Activated T-cell treated with anti-CD3 and anti-CD28 coated beads, Interleukin-2, amount 50 U/mL, for 72 hours (primary cell): ENCODE measurements around the gene MAP3K3. TPM values are rescaled to one million over a fixed set of nuclear protein-coding genes. Genes with fewer than 3 reads are reported as not detected.

Experiments
- ATAC-seq, 2 donors: fragments of 150-1000 bp; cut with Tn5 transposase; replicated peaks in 1 of 2; 2 replicates each; pipeline ENCODE4 v1.10.0; 2021; ENCODE audit warnings: moderate library complexity in 2 of 2, mild to moderate bottlenecking in 1 of 2
- DNase-seq, 2 donors: peaks; one replicate each; pipeline ENCODE4 v3.0.0; 2021 to 2022; ENCODE audit warnings: mixed read lengths in 1 of 2
- H3K27ac Mint-ChIP-seq: one replicate; pipeline ENCODE4 v1.8.0; 2022; ENCODE audit warnings: mild to moderate bottlenecking, moderate library complexity, mixed read lengths
- H3K27me3 Mint-ChIP-seq: one replicate; pipeline ENCODE4 v1.8.0; 2022; ENCODE audit warnings: low read depth, mixed read lengths
- H3K36me3 Mint-ChIP-seq, 2 donors: one replicate each; pipeline ENCODE4 v1.8.0; 2022; ENCODE audit warnings: mixed read lengths in 2 of 2, mild to moderate bottlenecking in 1 of 2; ENCODE audit not compliant: insufficient read depth in 2 of 2
- H3K4me1 Mint-ChIP-seq: one replicate; pipeline ENCODE4 v1.8.0; 2022; ENCODE audit warnings: low read depth, mixed read lengths
- H3K4me3 Mint-ChIP-seq, 2 donors: one replicate each; pipeline ENCODE4 v1.8.0; 2022; ENCODE audit warnings: mild to moderate bottlenecking in 2 of 2, mixed read lengths in 2 of 2, moderate library complexity in 2 of 2
- H3K9me3 Mint-ChIP-seq, 2 donors: one replicate each; pipeline ENCODE4 v1.8.0; 2022; ENCODE audit warnings: mixed read lengths in 2 of 2
- total RNA-seq, 2 donors: library from RNA; stranded (reverse); gene quantifications; one replicate each; pipeline ENCODE4 v1.2.3, GENCODE V29; 2022

The MAP3K3 gene
- 10 to 100 TPM; 34.9 to 46.8 TPM for total RNA-seq

- Mint-ChIP-seq H3K9me3 (no peaks in the 10 kb centered on the region), H3K4me3 (peak within 1 kb of the TSS; percentile 98 to 99), H3K27me3 (no peaks in the 10 kb centered on the region), H3K27ac (peak within 1 kb of the TSS; percentile 92), H3K36me3 (peaks cover 2% of the 10 kb centered on the region in 2 donors), H3K4me1 (peaks cover 45% of the 10 kb centered on the region)
- DNase-seq (peak; percentile 95 to 98), ATAC-seq (peak; percentile 89 to 90)
Measured at GRCh38 chr17:63621684-63622573, at the start of gene MAP3K3. MAP3K3 (plus strand) TSS chr17:63622417; CDS start chr17:63622760, 343 bp downstream.

- H3K27ac Mint-ChIP-seq = no peak overlapping the region
- H3K9me3 Mint-ChIP-seq = no peaks in the 10 kb centered on the region
- no peaks in the 10 kb centered on the region for H3K27me3 Mint-ChIP-seq
- H3K4me1 Mint-ChIP-seq = peaks cover 37% of the 10 kb centered on the region
- no peak overlapping the region for H3K4me3 Mint-ChIP-seq
- ATAC-seq (no peak), DNase-seq (no peak)
- peaks cover 3 to 6% of the 10 kb centered on the region in 2 donors for H3K36me3 Mint-ChIP-seq
Measured at GRCh38 chr17:63573634-63574033, 48.6 kb upstream of the MAP3K3 start.

- no peak overlapping the region for H3K4me3 Mint-ChIP-seq
- no peak overlapping the region for H3K27ac Mint-ChIP-seq
- H3K9me3 Mint-ChIP-seq = no peaks in the 10 kb centered on the region
- H3K4me1 Mint-ChIP-seq = peaks cover 23% of the 10 kb centered on the region
- no peak for ATAC-seq
- H3K36me3 Mint-ChIP-seq = peaks cover 5 to 15% of the 10 kb centered on the region in 2 donors
- no peak for DNase-seq
- H3K27me3 Mint-ChIP-seq = no peaks in the 10 kb centered on the region
Measured at GRCh38 chr17:63578027-63578768, 44.0 kb upstream of the MAP3K3 start.

GRCh38 chr17:63578769-63579111 is 43.5 kb upstream of the MAP3K3 start:
- ATAC-seq = no peak
- Mint-ChIP-seq H3K36me3 (peaks cover 5 to 14% of the 10 kb centered on the region in 2 donors), H3K27ac (no peak overlapping the region), H3K4me3 (no peak overlapping the region), H3K27me3 (no peaks in the 10 kb centered on the region), H3K9me3 (no peaks in the 10 kb centered on the region), H3K4me1 (peaks cover 23% of the 10 kb centered on the region)
- no peak for DNase-seq

GRCh38 chr17:63579633-63580032 is 42.6 kb upstream of the MAP3K3 start:
- Mint-ChIP-seq H3K4me1 (peaks cover 24% of the 10 kb centered on the region), H3K27me3 (no peaks in the 10 kb centered on the region), H3K36me3 (peaks cover 2 to 16% of the 10 kb centered on the region in 2 donors), H3K9me3 (no peaks in the 10 kb centered on the region), H3K27ac (peak overlapping the region; percentile 85), H3K4me3 (no peak overlapping the region)
- DNase-seq (no peak), ATAC-seq (no peak)

GRCh38 chr17:63587770-63588169 is 34.4 kb upstream of the MAP3K3 start:
- Mint-ChIP-seq H3K36me3 (peaks cover 11 to 37% of the 10 kb centered on the region in 2 donors), H3K4me1 (peaks cover 24% of the 10 kb centered on the region), H3K9me3 (no peaks in the 10 kb centered on the region), H3K27ac (peak overlapping the region; percentile 51), H3K27me3 (no peaks in the 10 kb centered on the region), H3K4me3 (no peak overlapping the region)
- no peak for ATAC-seq
- DNase-seq = no peak

GRCh38 chr17:63588797-63589196 is 33.4 kb upstream of the MAP3K3 start:
- no peaks in the 10 kb centered on the region for H3K9me3 Mint-ChIP-seq
- ATAC-seq (no peak), DNase-seq (no peak)
- peaks cover 19% of the 10 kb centered on the region for H3K4me1 Mint-ChIP-seq
- no peak overlapping the region for H3K4me3 Mint-ChIP-seq
- peaks cover 9 to 33% of the 10 kb centered on the region in 2 donors for H3K36me3 Mint-ChIP-seq
- no peak overlapping the region for H3K27ac Mint-ChIP-seq
- H3K27me3 Mint-ChIP-seq = no peaks in the 10 kb centered on the region

- ATAC-seq (no peak), DNase-seq (no peak)
- no peaks in the 10 kb centered on the region for H3K9me3 Mint-ChIP-seq
- H3K36me3 Mint-ChIP-seq = peaks cover 9 to 29% of the 10 kb centered on the region in 2 donors
- H3K27me3 Mint-ChIP-seq = no peaks in the 10 kb centered on the region
- H3K27ac Mint-ChIP-seq = peak overlapping the region; percentile 35
- H3K4me1 Mint-ChIP-seq = peaks cover 12% of the 10 kb centered on the region
- no peak overlapping the region for H3K4me3 Mint-ChIP-seq
Measured at GRCh38 chr17:63589646-63590045, 32.6 kb upstream of the MAP3K3 start.

GRCh38 chr17:63592797-63593196 is 29.4 kb upstream of the MAP3K3 start:
- DNase-seq (no peak), ATAC-seq (no peak)
- peaks cover 5 to 20% of the 10 kb centered on the region in 2 donors for H3K36me3 Mint-ChIP-seq
- H3K4me1 Mint-ChIP-seq = peaks cover 5% of the 10 kb centered on the region
- H3K4me3 Mint-ChIP-seq = no peak overlapping the region
- no peak overlapping the region for H3K27ac Mint-ChIP-seq
- H3K9me3 Mint-ChIP-seq = no peaks in the 10 kb centered on the region
- H3K27me3 Mint-ChIP-seq = no peaks in the 10 kb centered on the region

GRCh38 chr17:63595132-63595531 is 27.1 kb upstream of the MAP3K3 start:
- Mint-ChIP-seq H3K9me3 (no peaks in the 10 kb centered on the region), H3K36me3 (peaks cover 0 to 7% of the 10 kb centered on the region in 2 donors), H3K27ac (no peak overlapping the region), H3K4me1 (peaks cover 23% of the 10 kb centered on the region), H3K27me3 (no peaks in the 10 kb centered on the region), H3K4me3 (no peak overlapping the region)
- DNase-seq (no peak), ATAC-seq (no peak)

GRCh38 chr17:63596856-63597586 is 25.2 kb upstream of the MAP3K3 start:
- ATAC-seq (peak; percentile 16 to 48), DNase-seq (no peak)
- H3K9me3 Mint-ChIP-seq = no peaks in the 10 kb centered on the region
- peak overlapping the region in 1 of 2 donors; percentile 65 for H3K4me3 Mint-ChIP-seq
- H3K4me1 Mint-ChIP-seq = peaks cover 35% of the 10 kb centered on the region
- no peaks in the 10 kb centered on the region for H3K27me3 Mint-ChIP-seq
- peaks cover 1% of the 10 kb centered on the region in 2 donors for H3K36me3 Mint-ChIP-seq
- H3K27ac Mint-ChIP-seq = peak overlapping the region; percentile 67

- peak overlapping the region in 1 of 2 donors; percentile 45 for H3K4me3 Mint-ChIP-seq
- H3K27ac Mint-ChIP-seq = peak overlapping the region; percentile 91
- ATAC-seq = peak; percentile 37 to 40
- peaks cover 35% of the 10 kb centered on the region for H3K4me1 Mint-ChIP-seq
- H3K36me3 Mint-ChIP-seq = peaks cover 1 to 3% of the 10 kb centered on the region in 2 donors
- H3K27me3 Mint-ChIP-seq = no peaks in the 10 kb centered on the region
- DNase-seq = no peak
- H3K9me3 Mint-ChIP-seq = no peaks in the 10 kb centered on the region
Measured at GRCh38 chr17:63598281-63598680, 23.9 kb upstream of the MAP3K3 start.
